Hepatocyte (in vitro differentiated cells): Measurements from ENCODE around the gene STEAP3.

Source experiments
- EZH2 ChIP-seq: fragments of 200-600 bp; sonication (generic); IDR thresholded peaks from 2 replicates; pipeline ENCODE4 v1.6.1; 2016; ENCODE audit warnings: antibody characterized with exemption, mild to moderate bottlenecking, borderline replicate concordance
- TF ChIP-seq, protein P1 (sequence below): fragments of 200-600 bp; sonication (generic); IDR thresholded peaks from 2 replicates; pipeline ENCODE4 v1.5.1; 2016; ENCODE audit warnings: antibody characterized with exemption, mild to moderate bottlenecking; ENCODE audit not compliant: poor library complexity

DNA sequence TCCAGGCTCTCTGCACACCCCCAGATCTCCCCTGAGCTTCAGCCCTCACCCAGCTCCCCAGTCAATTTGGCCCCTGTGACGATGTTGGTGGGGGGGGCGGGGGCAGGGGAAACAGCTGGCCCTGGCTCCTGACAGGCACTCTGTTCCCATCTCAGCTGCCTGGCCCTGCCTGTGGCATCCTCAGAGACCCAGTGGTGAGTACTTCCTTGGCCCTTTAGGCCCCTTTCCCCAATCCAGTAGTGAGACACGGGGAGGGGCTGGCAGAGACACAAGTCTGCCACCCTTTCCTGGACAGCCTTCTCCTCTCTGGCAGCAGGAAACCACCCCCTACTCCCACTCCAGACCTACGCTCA is 45.8 kb upstream of the STEAP3 start:
- TF ChIP-seq, protein P1, sequence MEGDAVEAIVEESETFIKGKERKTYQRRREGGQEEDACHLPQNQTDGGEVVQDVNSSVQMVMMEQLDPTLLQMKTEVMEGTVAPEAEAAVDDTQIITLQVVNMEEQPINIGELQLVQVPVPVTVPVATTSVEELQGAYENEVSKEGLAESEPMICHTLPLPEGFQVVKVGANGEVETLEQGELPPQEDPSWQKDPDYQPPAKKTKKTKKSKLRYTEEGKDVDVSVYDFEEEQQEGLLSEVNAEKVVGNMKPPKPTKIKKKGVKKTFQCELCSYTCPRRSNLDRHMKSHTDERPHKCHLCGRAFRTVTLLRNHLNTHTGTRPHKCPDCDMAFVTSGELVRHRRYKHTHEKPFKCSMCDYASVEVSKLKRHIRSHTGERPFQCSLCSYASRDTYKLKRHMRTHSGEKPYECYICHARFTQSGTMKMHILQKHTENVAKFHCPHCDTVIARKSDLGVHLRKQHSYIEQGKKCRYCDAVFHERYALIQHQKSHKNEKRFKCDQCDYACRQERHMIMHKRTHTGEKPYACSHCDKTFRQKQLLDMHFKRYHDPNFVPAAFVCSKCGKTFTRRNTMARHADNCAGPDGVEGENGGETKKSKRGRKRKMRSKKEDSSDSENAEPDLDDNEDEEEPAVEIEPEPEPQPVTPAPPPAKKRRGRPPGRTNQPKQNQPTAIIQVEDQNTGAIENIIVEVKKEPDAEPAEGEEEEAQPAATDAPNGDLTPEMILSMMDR, result no peak
- TF ChIP-seq EZH2, result no peak
